GM23248 (cell line): ENCODE measurements around the gene LCLAT1. TPM values are rescaled to one million over a fixed set of nuclear protein-coding genes. Genes with fewer than 3 reads are reported as not detected.

Source experiments
- DNase-seq: peaks from one replicate; pipeline ENCODE4 v3.0.0-alpha.2; 2015
- H2AFZ ChIP-seq: fragments of 200-600 bp; sonication (generic); 2 replicates; pipeline ENCODE4 v1.6.1; 2016; ENCODE audit warnings: antibody characterized with exemption
- H3F3A ChIP-seq: fragments of 200-600 bp; sonication (generic); 2 replicates; pipeline ENCODE4 v1.6.1; 2016; ENCODE audit warnings: mild to moderate bottlenecking, antibody characterized with exemption, mixed run types; ENCODE audit not compliant: insufficient read depth
- H3K27ac ChIP-seq: fragments of 200-600 bp; sonication (generic); 2 replicates; pipeline ENCODE4 v1.5.1; 2016; ENCODE audit warnings: mild to moderate bottlenecking
- H3K27me3 ChIP-seq: fragments of 200-600 bp; sonication (generic); replicated peaks from 2 replicates; pipeline ENCODE4 v1.6.1; 2016; ENCODE audit warnings: mild to moderate bottlenecking; ENCODE audit not compliant: insufficient read depth
- H3K36me3 ChIP-seq: fragments of 200-600 bp; sonication (generic); 2 replicates; pipeline ENCODE4 v1.6.1; 2016; ENCODE audit warnings: low read depth, mild to moderate bottlenecking
- H3K4me1 ChIP-seq: fragments of 200-600 bp; sonication (generic); 2 replicates; pipeline ENCODE4 v1.6.1; 2016; ENCODE audit warnings: mild to moderate bottlenecking; ENCODE audit not compliant: insufficient read depth
- H3K4me2 ChIP-seq: fragments of 200-600 bp; sonication (generic); one replicate; pipeline ENCODE4 v1.6.1; 2016; ENCODE audit warnings: mild to moderate bottlenecking; ENCODE audit not compliant: unreplicated experiment
- H3K4me3 ChIP-seq: fragments of 200-600 bp; sonication (generic); 2 replicates; pipeline ENCODE4 v1.5.1; 2016; ENCODE audit warnings: mild to moderate bottlenecking
- H3K79me2 ChIP-seq: fragments of 200-600 bp; sonication (generic); 2 replicates; pipeline ENCODE4 v1.6.1; 2016; ENCODE audit warnings: mild to moderate bottlenecking; ENCODE audit not compliant: insufficient read depth
- H3K9ac ChIP-seq: fragments of 200-600 bp; sonication (generic); 2 replicates; pipeline ENCODE4 v1.6.1; 2016; ENCODE audit warnings: mild to moderate bottlenecking
- H3K9me2 ChIP-seq: fragments of 200-600 bp; sonication (generic); 2 replicates; pipeline ENCODE4 v1.6.1; 2016; ENCODE audit warnings: mixed run types, mild to moderate bottlenecking, moderate library complexity; ENCODE audit not compliant: insufficient read depth
- H3K9me3 ChIP-seq: fragments of 200-600 bp; sonication (generic); one replicate; pipeline ENCODE4 v1.6.1; 2017; ENCODE audit warnings: low read depth
- H4K20me1 ChIP-seq: fragments of 200-600 bp; sonication (generic); 2 replicates; pipeline ENCODE4 v1.6.0; 2016; ENCODE audit not compliant: insufficient read depth
- EZH2 ChIP-seq: fragments of 200-600 bp; sonication (generic); IDR thresholded peaks from 2 replicates; pipeline ENCODE4 v1.6.1; 2018; ENCODE audit warnings: antibody characterized with exemption, mild to moderate bottlenecking; ENCODE audit not compliant: insufficient read depth, poor library complexity, severe bottlenecking
- EZH2phosphoT487 ChIP-seq: fragments of 200-600 bp; sonication (generic); IDR thresholded peaks from 2 replicates; pipeline ENCODE4 v1.6.1; 2018; ENCODE audit warnings: antibody characterized with exemption, moderate library complexity, mild to moderate bottlenecking, low read depth; ENCODE audit not compliant: insufficient read depth
- WGBS, 2 experiments: methylation state at CpG; one replicate each; pipeline ENCODE4 v1.1.6; 2015 to 2017; ENCODE audit warnings: low lambda C conversion rate in 2 of 2, low coverage in 1 of 2; ENCODE audit errors: missing lambda C conversion rate in 2 of 2; 5-methylcytosine and 5-hydroxymethylcytosine counted together
- in situ Hi-C: fragments of 300-500 bp; cut with MboI; formaldehyde crosslinking; loops from 2 replicates; pipeline ENCODE4 v1.15.0; 2020
- polyA plus RNA-seq: library from polyadenylated mRNA; unstranded; fragments of >200 nt; fragmentation: Nextera tagmentation; extraction: Ambion mirVana; gene quantifications from 2 replicates; pipeline ENCODE4 v1.2.1, GENCODE V29; 2016
- total RNA-seq: library from RNA; depleted of rRNA; stranded (reverse); fragments of >200 nt; shearing (Covaris generic); gene quantifications from 2 replicates; pipeline ENCODE4 v1.2.3, GENCODE V29; 2014

The LCLAT1 gene
- total and polyA plus RNA-seq, 2 experiments from 2014 or later: 29.7 to 32.3 TPM

DNA sequence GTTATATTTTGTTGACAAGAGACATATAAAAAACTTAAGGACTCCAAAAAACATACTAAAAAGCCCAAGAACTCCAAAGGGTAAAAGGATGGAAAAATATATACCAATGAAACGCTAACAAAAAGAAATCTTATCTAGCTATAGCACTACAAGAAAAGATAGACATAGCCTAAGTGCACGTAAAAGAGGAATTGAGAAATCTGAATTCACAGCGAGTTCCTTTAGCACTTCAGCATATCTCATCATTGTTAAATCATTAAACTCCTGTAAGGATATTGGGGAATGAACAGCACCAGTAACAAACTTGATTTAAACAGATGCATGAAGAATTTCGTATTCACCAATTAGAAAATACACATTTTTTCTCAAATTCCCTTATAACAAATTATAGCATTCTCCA, 226.1 kb downstream of the LCLAT1 start:
- WGBS, 2 experiments: 86 to 92% methylated on average over 4 of the region's 4 CpGs
- no peaks in the 10 kb centered on the region for H3K9me2 ChIP-seq
- TF ChIP-seq EZH2phosphoT487: no peak
- in situ Hi-C loops: no loop called here
- H2AFZ ChIP-seq: no peak overlapping the region
- no peak overlapping the region for H3K9ac ChIP-seq
- H4K20me1 ChIP-seq: no peaks in the 10 kb centered on the region
- DNase-seq: no peak
- H3K79me2 ChIP-seq: no peaks in the 10 kb centered on the region
- no peaks in the 10 kb centered on the region for H3K9me3 ChIP-seq
- H3K36me3 ChIP-seq: no peaks in the 10 kb centered on the region
- H3K27ac ChIP-seq: no peak overlapping the region
- no peaks in the 10 kb centered on the region for H3F3A ChIP-seq
- no peak overlapping the region for H3K4me2 ChIP-seq
- 0 out of 2 replicates have a peak, but pooled peaks cover 16% of the 10 kb centered on the region for H3K4me1 ChIP-seq
- H3K27me3 ChIP-seq: no peaks in the 10 kb centered on the region
- no peak overlapping the region for H3K4me3 ChIP-seq

DNA sequence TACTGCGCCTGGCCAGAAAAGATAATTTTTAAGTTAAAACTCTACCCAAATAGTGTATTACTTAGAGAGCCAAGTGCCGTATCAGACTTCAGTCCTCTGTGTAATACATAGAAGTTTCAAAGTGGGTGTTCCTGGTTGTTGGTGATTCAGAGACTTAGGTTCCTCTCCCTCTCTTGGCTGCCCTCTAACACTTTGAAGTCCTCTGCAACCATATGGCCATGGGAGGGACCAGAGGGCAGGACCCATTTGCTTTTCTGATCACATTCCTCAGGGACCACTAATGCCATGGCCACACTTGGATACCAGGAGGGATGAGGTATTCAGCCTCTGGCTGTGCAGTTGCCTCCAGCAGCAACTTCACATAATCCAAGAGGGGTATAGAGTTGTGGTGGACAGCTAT, 228.7 kb downstream of the LCLAT1 start:
- peak overlapping the region; percentile 37; the same call in 1 of the 2 replicates for H3K27ac ChIP-seq
- H3F3A ChIP-seq: no peaks in the 10 kb centered on the region
- H3K4me1 ChIP-seq: 0 out of 2 replicates have a peak, but pooled peaks cover 16% of the 10 kb centered on the region
- WGBS, 2 experiments: 33 to 44% methylated on average over 2 of the region's 2 CpGs
- in situ Hi-C loops: no loop called here
- 0 out of 2 replicates have a peak overlapping the region, but pooled peaks have one; percentile 14 for H3K9ac ChIP-seq
- no peaks in the 10 kb centered on the region for H4K20me1 ChIP-seq
- peak overlapping the region; percentile 4 for H3K4me2 ChIP-seq
- H3K9me3 ChIP-seq: no peaks in the 10 kb centered on the region
- no peaks in the 10 kb centered on the region for H3K27me3 ChIP-seq
- TF ChIP-seq EZH2phosphoT487 (no peak), EZH2 (no peak)
- H3K4me3 ChIP-seq: no peak overlapping the region
- DNase-seq: peak; percentile 77
- no peaks in the 10 kb centered on the region for H3K36me3 ChIP-seq
- no peak overlapping the region for H2AFZ ChIP-seq
- no peaks in the 10 kb centered on the region for H3K9me2 ChIP-seq
- no peaks in the 10 kb centered on the region for H3K79me2 ChIP-seq

DNA sequence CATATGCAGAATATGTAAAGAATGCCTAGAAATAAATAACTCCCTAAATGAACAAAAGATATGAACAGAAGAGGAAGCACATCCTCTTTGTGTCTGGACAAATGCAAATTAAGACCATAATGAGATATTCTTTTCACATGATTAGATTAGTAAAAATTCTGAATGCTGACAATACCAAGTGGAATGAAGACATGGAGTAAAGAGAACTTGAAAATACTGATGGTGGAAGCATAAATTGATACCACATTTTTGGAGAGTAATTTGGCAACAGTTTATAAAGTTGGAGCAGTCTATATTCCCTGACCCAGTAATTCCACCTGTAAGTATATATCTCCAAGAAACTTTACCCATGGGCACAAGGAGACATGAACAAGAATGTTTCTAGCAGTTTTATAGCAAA, 230.2 kb downstream of the LCLAT1 start:
- H3K27me3 ChIP-seq: no peaks in the 10 kb centered on the region
- no peaks in the 10 kb centered on the region for H3K79me2 ChIP-seq
- H3K9me3 ChIP-seq: no peaks in the 10 kb centered on the region
- no peak overlapping the region for H3K27ac ChIP-seq
- TF ChIP-seq EZH2: no peak
- no peak for TF ChIP-seq EZH2phosphoT487
- no peak for DNase-seq
- H3K9me2 ChIP-seq: no peaks in the 10 kb centered on the region
- H2AFZ ChIP-seq: no peak overlapping the region
- no peaks in the 10 kb centered on the region for H3F3A ChIP-seq
- 0 out of 2 replicates have a peak, but pooled peaks cover 16% of the 10 kb centered on the region for H3K4me1 ChIP-seq
- H3K9ac ChIP-seq: no peak overlapping the region
- H3K4me3 ChIP-seq: no peak overlapping the region
- H4K20me1 ChIP-seq: no peaks in the 10 kb centered on the region
- in situ Hi-C loops: no loop called here
- H3K36me3 ChIP-seq: no peaks in the 10 kb centered on the region
- no peak overlapping the region for H3K4me2 ChIP-seq

DNA sequence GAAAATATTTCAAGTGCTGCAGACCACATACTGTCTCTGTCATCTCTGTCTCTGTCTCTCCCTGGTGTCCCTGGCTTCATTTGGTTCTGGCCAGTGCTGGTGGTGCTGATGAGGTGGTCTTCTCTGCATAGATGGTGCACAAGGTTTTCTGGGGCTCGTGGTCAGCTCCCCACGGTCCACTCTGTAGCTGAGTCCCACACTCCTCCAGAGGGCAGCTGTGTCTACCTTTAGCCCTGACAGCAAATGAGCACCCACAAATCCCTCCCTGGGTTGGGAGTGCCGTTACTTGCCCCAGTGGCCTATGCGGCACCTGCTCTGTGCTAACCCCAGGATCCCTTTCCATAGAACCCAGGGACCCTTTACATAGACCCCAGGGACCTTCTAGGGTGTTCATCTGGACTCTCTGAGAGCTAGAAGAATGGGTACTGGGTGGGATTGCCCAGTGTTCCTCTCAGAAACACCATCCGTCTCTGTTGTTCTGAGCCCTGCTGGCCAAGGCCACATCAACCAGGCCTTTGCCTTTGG, 230.9 kb downstream of the LCLAT1 start:
- 76 to 87% methylated on average over 5 of the region's 5 CpGs for WGBS, 2 experiments
- Histone ChIP-seq H3K27me3 (no peaks in the 10 kb centered on the region), H3K4me1 (0 out of 2 replicates have a peak, but pooled peaks cover 16% of the 10 kb centered on the region), H3K79me2 (no peaks in the 10 kb centered on the region), H4K20me1 (no peaks in the 10 kb centered on the region), H3K4me3 (no peak overlapping the region), H3F3A (no peaks in the 10 kb centered on the region), H3K9ac (no peak overlapping the region), H3K4me2 (no peak overlapping the region), H2AFZ (no peak overlapping the region), H3K9me3 (no peaks in the 10 kb centered on the region), H3K9me2 (no peaks in the 10 kb centered on the region), H3K36me3 (no peaks in the 10 kb centered on the region), H3K27ac (no peak overlapping the region)
- DNase-seq: no peak
- TF ChIP-seq EZH2phosphoT487 (no peak), EZH2 (no peak)
- in situ Hi-C loops: no loop called here
